HepG2 (cell line): ENCODE results near the gene EIF4G3.

Experiments used
- BCL6 ChIP-seq: IDR thresholded peaks from 2 replicates; pipeline ENCODE4 v1.6.1; 2016; ENCODE audit warnings: missing genetic modification reagents, missing compliant biosample characterization
- MTA3 ChIP-seq: sonication (generic); formaldehyde crosslinking; IDR thresholded peaks from 2 replicates; pipeline ENCODE4 v1.4.0; 2020; ENCODE audit warnings: missing genetic modification reagents
- NBN ChIP-seq: fragments of 450-650 bp; conservative IDR thresholded peaks from 2 replicates; pipeline ENCODE4 v1.6.1; 2017
- NR3C1 ChIP-seq: sonication (generic); formaldehyde crosslinking; IDR thresholded peaks from 2 replicates; pipeline ENCODE4 v1.4.0; 2020; ENCODE audit warnings: missing genetic modification reagents
- PRPF4 ChIP-seq: fragments of 200-400 bp; formaldehyde crosslinking; IDR thresholded peaks from 2 replicates; pipeline ENCODE4 v1.6.1; 2016; ENCODE audit warnings: low read length, low read depth; ENCODE audit not compliant: poor library complexity, severe bottlenecking
- ZBTB34 ChIP-seq: sonication (generic); formaldehyde crosslinking; IDR thresholded peaks from 2 replicates; pipeline ENCODE4 v1.8.0; 2022; ENCODE audit warnings: mild to moderate bottlenecking, missing genetic modification reagents
- ZNF34 ChIP-seq: sonication (generic); formaldehyde crosslinking; IDR thresholded peaks from 2 replicates; pipeline ENCODE4 v1.4.0; 2020; ENCODE audit warnings: mild to moderate bottlenecking, missing genetic modification reagents, borderline replicate concordance

DNA sequence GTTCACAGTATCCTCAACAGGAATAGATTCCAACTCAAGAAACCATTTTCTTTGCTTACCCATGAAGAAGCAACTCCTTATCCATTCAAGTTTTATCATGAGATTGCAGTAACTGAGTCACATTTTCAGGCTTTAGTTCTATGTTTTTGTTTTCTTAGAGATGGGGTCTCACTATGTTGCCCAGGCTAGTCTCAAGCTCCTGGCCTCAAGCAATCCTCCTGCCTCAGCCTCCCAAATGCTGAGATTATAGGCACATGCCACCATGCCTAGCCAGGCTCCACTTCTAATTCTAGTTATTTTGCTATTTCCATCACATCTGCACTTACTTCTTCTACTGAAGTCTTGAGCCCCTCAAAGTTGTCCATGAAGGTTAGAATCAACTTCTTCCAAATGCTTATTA, 246.3 kb downstream of the EIF4G3 start:
- TF ChIP-seq BCL6 (no peak), NBN (no peak), PRPF4 (no peak), NR3C1 (CRISPR knock-in tag) (no peak), ZBTB34 (no peak), ZNF34 (CRISPR knock-in tag) (no peak), MTA3 (CRISPR knock-in tag) (no peak)
